Neural cell (in vitro differentiated cells): Measurements from ENCODE around the gene TMOD1. TPM values are rescaled to one million over a fixed set of nuclear protein-coding genes. Genes with fewer than 3 reads are reported as not detected.
A peak's percentile ranks its signal among the peaks of the same experiment; 100 is the strongest.

ENCODE experiments used
- H2AFZ ChIP-seq: fragments of 200-600, 300-800 bp; sonication (generic), shearing (Covaris generic); 2 replicates; pipeline ENCODE4 v1.6.0; 2014; ENCODE audit warnings: low read depth, mild to moderate bottlenecking, antibody characterized with exemption, low read length, moderate library complexity
- H3F3A ChIP-seq: fragments of 200-600 bp; shearing (Covaris generic); 2 replicates; pipeline ENCODE4 v1.6.1; 2016; ENCODE audit warnings: mild to moderate bottlenecking, moderate library complexity, mixed read lengths, antibody characterized with exemption, low read length; ENCODE audit not compliant: insufficient read depth, poor library complexity, severe bottlenecking
- H3K27ac ChIP-seq: fragments of 200-600, 300-800 bp; sonication (generic), shearing (Covaris generic); 2 replicates; pipeline ENCODE4 v1.5.1; 2014; ENCODE audit warnings: mild to moderate bottlenecking, low read length, moderate library complexity
- H3K27me3 ChIP-seq: fragments of 300-800, 200-600 bp; sonication (generic), shearing (Covaris generic); 2 replicates; pipeline ENCODE4 v1.6.0; 2014; ENCODE audit warnings: mild to moderate bottlenecking, low read depth, low read length, moderate library complexity; ENCODE audit not compliant: insufficient read depth
- H3K36me3 ChIP-seq: fragments of 300-800, 200-600 bp; sonication (generic), shearing (Covaris generic); 2 replicates; pipeline ENCODE4 v1.5.1; 2014; ENCODE audit warnings: mild to moderate bottlenecking, antibody characterized with exemption, low read length, moderate library complexity; ENCODE audit not compliant: insufficient read depth
- H3K4me2 ChIP-seq: fragments of 300-800, 200-600 bp; sonication (generic), shearing (Covaris generic); 2 replicates; pipeline ENCODE4 v1.6.0; 2014; ENCODE audit warnings: mild to moderate bottlenecking, low read length
- H3K4me3 ChIP-seq: fragments of 300-800, 200-600 bp; sonication (generic), shearing (Covaris generic); 2 replicates; pipeline ENCODE4 v1.5.1; 2014; ENCODE audit warnings: mild to moderate bottlenecking, low read length, moderate library complexity
- H3K79me2 ChIP-seq: fragments of 200-600 bp; shearing (Covaris generic); replicated peaks from 2 replicates; pipeline ENCODE4 v1.6.0; 2014; ENCODE audit warnings: mild to moderate bottlenecking, low read length, moderate library complexity; ENCODE audit not compliant: insufficient read depth
- H3K9ac ChIP-seq: fragments of 300-800, 200-600 bp; sonication (generic), shearing (Covaris generic); 2 replicates; pipeline ENCODE4 v1.6.1; 2016; ENCODE audit warnings: mild to moderate bottlenecking, low read length, mixed read lengths
- H3K9me2 ChIP-seq: fragments of 200-600 bp; shearing (Covaris generic); 2 replicates; pipeline ENCODE4 v1.6.1; 2016; ENCODE audit warnings: mild to moderate bottlenecking, low read length, mixed read lengths; ENCODE audit not compliant: insufficient read depth
- H3K9me3 ChIP-seq: fragments of 200-600, 300-800 bp; sonication (generic), shearing (Covaris generic); 2 replicates; pipeline ENCODE4 v1.6.1; 2016; ENCODE audit warnings: mild to moderate bottlenecking, mixed run types, low read length, moderate library complexity, mixed read lengths
- H4K20me1 ChIP-seq: fragments of 200-600 bp; shearing (Covaris generic); 2 replicates; pipeline ENCODE4 v1.6.1; 2016; ENCODE audit warnings: mild to moderate bottlenecking, mixed run types; ENCODE audit not compliant: insufficient read depth
- CTCF ChIP-seq: fragments of 450-650 bp; IDR thresholded peaks from 2 replicates; pipeline ENCODE4 v1.5.1; 2014; ENCODE audit warnings: antibody characterized with exemption, mild to moderate bottlenecking, moderate library complexity; ENCODE audit not compliant: poor library complexity, severe bottlenecking
- EP300 ChIP-seq: fragments of 450-650 bp; conservative IDR thresholded peaks from 2 replicates; pipeline ENCODE4 v1.6.1; 2014; ENCODE audit warnings: antibody characterized with exemption, mild to moderate bottlenecking, moderate library complexity; ENCODE audit not compliant: poor library complexity, severe bottlenecking
- EZH2 ChIP-seq: fragments of 200-600, 300-800 bp; shearing (Covaris generic), sonication (generic); IDR thresholded peaks from 2 replicates; pipeline ENCODE4 v1.6.1; 2014; ENCODE audit warnings: antibody characterized with exemption, low read length, borderline replicate concordance, mild to moderate bottlenecking; ENCODE audit not compliant: insufficient read depth, poor library complexity, severe bottlenecking
- MXI1 ChIP-seq: fragments of 450-650 bp; conservative IDR thresholded peaks from 2 replicates; pipeline ENCODE4 v1.6.1; 2014; ENCODE audit warnings: antibody characterized with exemption, mild to moderate bottlenecking; ENCODE audit not compliant: poor library complexity, severe bottlenecking
- POLR2AphosphoS5 ChIP-seq: IDR thresholded peaks from 2 replicates; pipeline ENCODE4 v1.6.1; 2012
- RAD21 ChIP-seq: fragments of 450-650 bp; conservative IDR thresholded peaks from 2 replicates; pipeline ENCODE4 v1.6.1; 2014; ENCODE audit warnings: antibody characterized with exemption, mild to moderate bottlenecking, moderate library complexity
- SMC3 ChIP-seq: fragments of 450-650 bp; conservative IDR thresholded peaks from 2 replicates; pipeline ENCODE4 v1.6.1; 2014; ENCODE audit warnings: antibody characterized with exemption, mild to moderate bottlenecking, moderate library complexity; ENCODE audit not compliant: poor library complexity
- TAF1 ChIP-seq: IDR thresholded peaks from 2 replicates; pipeline ENCODE4 v1.6.1; 2012; ENCODE audit warnings: low read depth
- polyA plus RNA-seq: library from polyadenylated mRNA; depleted of rRNA; stranded (reverse); fragments of >200 nt; gene quantifications from 2 replicates; pipeline ENCODE4 v1.2.3, GENCODE V29; 2014
- TF ChIP-seq, protein P1 (sequence below): IDR thresholded peaks from 2 replicates; pipeline ENCODE4 v1.6.1; 2012; ENCODE audit warnings: borderline replicate concordance

The TMOD1 gene
- polyA plus RNA-seq, 1 donor from 2014 or later = 0.17 TPM

DNA sequence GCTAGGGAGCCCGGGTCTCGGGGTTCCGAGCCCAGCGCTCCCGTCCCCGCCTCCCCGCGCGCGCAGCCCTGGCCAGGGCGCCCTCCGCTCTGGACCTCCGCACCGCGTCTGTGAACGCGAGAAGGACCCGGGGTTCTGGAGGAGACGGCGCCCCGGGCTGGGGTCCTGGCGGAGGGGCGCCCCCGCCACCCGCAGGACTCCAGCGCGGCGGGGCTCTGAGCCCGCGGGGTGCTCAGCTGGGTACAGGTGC is 431 bp downstream of the TMOD1 start:
- H3K4me2 ChIP-seq = no peak overlapping the region
- H3K4me3 ChIP-seq = peak overlapping the region; percentile 64
- no peaks in the 10 kb centered on the region for H4K20me1 ChIP-seq
- no peak overlapping the region for H2AFZ ChIP-seq
- TF ChIP-seq EP300 = no peak
- no peak for TF ChIP-seq MXI1
- TF ChIP-seq, protein P1, sequence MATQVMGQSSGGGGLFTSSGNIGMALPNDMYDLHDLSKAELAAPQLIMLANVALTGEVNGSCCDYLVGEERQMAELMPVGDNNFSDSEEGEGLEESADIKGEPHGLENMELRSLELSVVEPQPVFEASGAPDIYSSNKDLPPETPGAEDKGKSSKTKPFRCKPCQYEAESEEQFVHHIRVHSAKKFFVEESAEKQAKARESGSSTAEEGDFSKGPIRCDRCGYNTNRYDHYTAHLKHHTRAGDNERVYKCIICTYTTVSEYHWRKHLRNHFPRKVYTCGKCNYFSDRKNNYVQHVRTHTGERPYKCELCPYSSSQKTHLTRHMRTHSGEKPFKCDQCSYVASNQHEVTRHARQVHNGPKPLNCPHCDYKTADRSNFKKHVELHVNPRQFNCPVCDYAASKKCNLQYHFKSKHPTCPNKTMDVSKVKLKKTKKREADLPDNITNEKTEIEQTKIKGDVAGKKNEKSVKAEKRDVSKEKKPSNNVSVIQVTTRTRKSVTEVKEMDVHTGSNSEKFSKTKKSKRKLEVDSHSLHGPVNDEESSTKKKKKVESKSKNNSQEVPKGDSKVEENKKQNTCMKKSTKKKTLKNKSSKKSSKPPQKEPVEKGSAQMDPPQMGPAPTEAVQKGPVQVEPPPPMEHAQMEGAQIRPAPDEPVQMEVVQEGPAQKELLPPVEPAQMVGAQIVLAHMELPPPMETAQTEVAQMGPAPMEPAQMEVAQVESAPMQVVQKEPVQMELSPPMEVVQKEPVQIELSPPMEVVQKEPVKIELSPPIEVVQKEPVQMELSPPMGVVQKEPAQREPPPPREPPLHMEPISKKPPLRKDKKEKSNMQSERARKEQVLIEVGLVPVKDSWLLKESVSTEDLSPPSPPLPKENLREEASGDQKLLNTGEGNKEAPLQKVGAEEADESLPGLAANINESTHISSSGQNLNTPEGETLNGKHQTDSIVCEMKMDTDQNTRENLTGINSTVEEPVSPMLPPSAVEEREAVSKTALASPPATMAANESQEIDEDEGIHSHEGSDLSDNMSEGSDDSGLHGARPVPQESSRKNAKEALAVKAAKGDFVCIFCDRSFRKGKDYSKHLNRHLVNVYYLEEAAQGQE = no peak
- no peak for TF ChIP-seq RAD21
- TF ChIP-seq CTCF = no peak
- TF ChIP-seq EZH2 = peak; percentile 24
- H3K27ac ChIP-seq = no peak overlapping the region
- H3K9me3 ChIP-seq = no peaks in the 10 kb centered on the region
- H3K79me2 ChIP-seq = no peaks in the 10 kb centered on the region
- H3F3A ChIP-seq = no peaks in the 10 kb centered on the region
- no peaks in the 10 kb centered on the region for H3K9me2 ChIP-seq
- H3K9ac ChIP-seq = peak overlapping the region; percentile 50
- peaks cover 59% of the 10 kb centered on the region for H3K27me3 ChIP-seq
- H3K36me3 ChIP-seq = no peaks in the 10 kb centered on the region

- Histone ChIP-seq H3K4me3 (peak overlapping the region; percentile 64), H3K27ac (no peak overlapping the region), H2AFZ (no peak overlapping the region), H3K9me2 (no peaks in the 10 kb centered on the region), H3F3A (no peaks in the 10 kb centered on the region), H3K4me2 (no peak overlapping the region), H3K9me3 (no peaks in the 10 kb centered on the region), H3K79me2 (no peaks in the 10 kb centered on the region), H4K20me1 (no peaks in the 10 kb centered on the region), H3K36me3 (no peaks in the 10 kb centered on the region), H3K9ac (no peak overlapping the region), H3K27me3 (peaks cover 59% of the 10 kb centered on the region)
- no peak for TF ChIP-seq EZH2
- TF ChIP-seq MXI1 = no peak
- TF ChIP-seq, protein P1 = no peak
- TF ChIP-seq CTCF = no peak
- TF ChIP-seq EP300 = no peak
- no peak for TF ChIP-seq SMC3
- no peak for TF ChIP-seq POLR2AphosphoS5
- TF ChIP-seq RAD21 = no peak
- no peak for TF ChIP-seq TAF1
These were observed 937 bp downstream of the TMOD1 start for GRCh38 chr9:97502222-97502983.
